Stimulated activated CD8-positive, alpha-beta memory T cell treated with anti-CD3 and anti-CD28 coated beads, Interleukin-4, amount 100 ng/mL, for 48 hours (primary cell): Measurements from ENCODE around the gene SH3BP5.

Experiments used
- DNase-seq: peaks from one replicate; pipeline ENCODE4 v3.0.0-alpha.2; 2020

Gene SH3BP5

DNA sequence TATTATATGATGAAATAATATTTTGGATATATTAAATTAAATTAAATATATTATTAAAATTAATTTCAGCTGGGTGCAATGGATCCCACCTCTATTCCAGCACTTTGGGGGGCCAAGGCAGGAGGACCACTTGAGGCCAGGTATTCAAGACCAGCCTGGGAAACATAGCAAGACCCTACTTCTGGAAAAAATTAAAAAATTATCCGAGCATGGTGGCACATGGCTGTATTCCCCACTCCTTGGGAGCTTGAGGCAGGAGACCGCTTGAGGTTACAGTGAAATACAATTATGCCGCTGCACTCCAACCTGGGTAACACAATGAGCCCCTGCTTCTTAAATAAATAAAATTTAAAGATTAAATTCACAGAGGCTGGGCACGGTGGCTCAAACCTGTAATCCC is 61.4 kb downstream of the SH3BP5 start:
- DNase-seq = peak; percentile 22

DNA sequence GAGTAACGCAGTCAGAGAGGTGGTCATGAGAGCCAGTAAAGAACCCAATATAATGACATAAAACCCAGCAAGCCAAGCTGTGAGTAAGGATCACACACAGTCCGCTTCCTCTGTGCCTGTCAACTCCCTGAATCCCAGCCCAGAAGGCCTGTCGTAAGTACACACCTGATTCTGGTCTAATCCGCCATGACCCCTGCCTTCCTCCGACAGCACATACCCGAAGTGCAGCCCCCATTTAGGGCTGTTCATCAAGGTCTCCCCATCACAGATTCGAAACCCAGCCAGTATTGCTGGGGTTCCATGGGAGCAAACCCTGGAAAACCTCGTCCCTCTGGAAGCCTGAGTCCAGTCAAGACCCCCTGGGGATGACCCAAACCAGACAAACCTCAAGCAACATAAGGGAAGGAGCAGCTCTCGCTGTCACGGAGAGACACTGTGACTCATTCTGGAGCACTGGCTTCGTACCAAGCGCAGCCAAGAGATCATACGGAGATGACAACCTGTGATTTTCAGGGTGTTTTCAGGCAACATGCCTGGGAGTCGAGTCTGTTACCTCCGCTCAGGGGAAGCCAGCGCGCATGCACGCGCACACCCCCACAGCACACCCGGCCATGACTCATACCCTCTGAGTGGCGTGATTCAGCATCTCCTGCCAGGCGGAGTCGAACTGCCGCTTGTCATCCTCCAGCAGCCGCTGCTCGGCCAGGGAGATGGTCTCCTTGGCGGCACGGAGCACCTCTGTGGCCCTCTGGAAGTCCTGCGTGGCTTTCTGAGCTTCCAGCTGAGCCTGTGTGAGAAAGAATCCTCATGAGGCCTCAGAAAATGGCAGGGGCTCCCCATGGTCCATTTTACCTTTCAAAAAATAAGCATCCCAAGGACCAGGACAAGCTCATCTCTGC is 63.0 kb downstream of the SH3BP5 start:
- peak; percentile 87 for DNase-seq

DNA sequence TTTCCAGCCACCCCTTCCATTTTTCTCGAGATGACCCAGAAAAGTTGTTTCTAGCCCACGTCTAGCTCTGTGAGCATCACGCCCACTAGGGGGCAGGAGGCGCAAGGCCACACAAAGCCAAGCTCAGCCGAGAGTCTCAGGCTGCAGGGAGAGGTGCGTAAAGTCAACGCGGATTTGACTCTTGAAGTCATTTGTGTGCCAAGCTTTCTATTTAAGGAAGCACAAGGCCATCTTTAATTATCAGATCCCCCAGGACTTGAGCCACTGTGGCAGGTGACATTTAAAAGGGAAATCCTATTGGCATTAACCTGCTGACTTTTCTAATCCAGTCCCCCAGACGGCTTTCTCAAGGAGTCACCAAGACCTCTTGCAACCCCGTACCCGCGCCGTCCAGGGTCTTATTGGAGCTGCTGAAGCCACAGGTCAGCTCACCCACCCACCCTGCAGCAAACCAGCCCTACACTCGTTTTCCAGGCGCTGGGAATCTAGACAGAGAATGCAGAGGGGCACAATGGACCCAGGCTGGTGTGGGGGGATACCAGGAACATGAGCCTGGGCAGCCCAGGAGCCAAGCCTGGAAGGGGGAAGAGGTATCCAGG is 64.3 kb downstream of the SH3BP5 start:
- peak; percentile 88 for DNase-seq

DNA sequence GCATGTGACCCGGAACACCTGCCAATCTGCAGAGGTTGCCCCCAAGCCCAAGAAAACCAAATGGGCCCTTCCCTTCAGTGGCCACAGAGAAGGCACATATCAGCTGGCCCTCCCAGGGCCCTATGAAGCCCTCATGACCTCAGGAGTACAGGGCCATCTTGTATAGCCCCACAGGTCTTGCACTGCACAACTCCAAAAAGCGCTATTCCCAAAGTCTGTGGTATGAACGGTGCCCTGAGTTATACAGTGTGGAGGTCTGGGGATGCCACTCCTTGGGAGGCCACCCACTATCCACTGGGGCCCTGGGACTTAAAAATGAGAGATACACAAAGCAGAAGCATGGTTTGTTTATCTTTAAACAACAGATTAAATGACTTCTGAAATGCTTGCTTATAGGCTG is 64.9 kb downstream of the SH3BP5 start:
- no peak for DNase-seq

- no peak for DNase-seq
Measured at GRCh38 chr3:15266510-15267376, 65.6 kb downstream of the SH3BP5 start.

DNA sequence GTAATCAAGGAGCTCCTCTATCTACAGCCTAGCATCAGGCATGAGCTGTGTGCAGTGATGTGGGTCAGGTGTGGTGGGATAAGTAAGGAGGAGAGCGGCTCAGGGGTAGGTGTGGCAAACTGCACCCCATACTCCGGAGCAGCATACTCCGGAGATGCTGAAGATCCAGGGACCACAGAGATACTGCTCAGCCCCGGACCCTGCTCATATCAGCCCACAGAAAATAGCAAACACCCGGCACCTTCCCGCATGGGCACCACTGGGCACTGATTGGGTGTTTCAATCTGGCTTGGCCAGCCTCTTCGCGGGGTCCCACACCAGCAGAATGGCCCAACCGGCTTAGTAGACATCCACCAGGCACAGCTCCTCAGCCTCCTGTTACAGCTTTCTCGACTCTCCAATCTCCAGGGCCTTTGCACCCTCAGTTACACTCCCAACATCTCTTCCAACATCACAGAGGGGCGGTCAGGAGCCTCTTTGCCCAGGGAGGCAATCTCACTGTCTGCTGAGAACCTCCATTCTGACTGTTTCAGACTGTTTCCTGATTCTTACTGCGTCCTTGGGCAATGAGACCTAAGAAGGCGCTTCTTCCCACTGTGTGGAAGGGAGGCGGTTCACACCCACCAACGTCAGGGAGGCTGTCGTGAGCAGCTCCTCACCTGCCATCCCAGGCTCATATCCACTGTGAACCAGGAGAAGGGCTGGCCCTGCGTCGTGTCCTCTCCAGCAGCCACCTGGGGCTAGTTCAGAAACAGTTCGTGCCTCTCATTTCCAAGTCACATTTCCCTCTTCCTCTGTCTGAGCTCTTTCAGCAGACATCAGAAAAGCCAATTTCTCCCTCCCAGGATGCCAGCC is 66.5 kb downstream of the SH3BP5 start:
- DNase-seq = no peak

DNA sequence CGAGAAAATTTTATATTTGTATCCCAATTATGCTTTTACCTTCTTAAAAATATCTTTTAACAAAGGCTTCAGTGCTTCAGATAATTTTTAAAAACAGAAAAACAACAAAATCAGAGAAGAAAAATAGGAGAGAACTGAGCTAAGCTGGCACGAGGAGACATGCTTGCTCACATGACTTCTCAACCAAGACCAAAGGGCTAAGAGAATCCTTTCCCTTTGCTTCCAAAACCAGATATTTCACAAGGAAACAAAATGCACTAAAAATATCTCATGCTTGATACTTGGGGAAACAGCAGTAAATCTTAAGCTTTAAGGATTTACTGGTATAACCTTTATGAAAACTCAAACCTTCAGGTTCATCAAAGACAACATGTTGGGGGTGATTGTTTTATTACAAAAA is 67.9 kb downstream of the SH3BP5 start:
- no peak for DNase-seq

DNA sequence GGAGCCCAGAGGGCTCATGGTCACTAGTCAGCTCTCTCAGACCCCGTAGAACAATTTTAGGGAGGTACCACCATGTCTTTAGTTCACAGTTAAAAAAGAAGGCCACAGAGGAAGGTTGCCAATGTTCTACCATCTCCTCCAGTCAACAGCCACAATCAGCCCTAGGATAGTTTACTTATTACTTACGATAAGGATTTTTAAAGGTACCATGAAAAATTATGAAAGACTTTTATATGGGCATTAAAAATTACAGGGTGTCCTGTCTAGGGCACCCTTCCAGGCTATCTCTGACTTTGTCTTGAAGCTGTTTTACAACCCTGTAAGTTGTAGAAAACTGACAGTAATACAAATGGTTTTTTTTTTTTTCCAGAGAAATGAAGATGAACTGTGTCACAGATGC is 68.5 kb downstream of the SH3BP5 start:
- no peak for DNase-seq

DNA sequence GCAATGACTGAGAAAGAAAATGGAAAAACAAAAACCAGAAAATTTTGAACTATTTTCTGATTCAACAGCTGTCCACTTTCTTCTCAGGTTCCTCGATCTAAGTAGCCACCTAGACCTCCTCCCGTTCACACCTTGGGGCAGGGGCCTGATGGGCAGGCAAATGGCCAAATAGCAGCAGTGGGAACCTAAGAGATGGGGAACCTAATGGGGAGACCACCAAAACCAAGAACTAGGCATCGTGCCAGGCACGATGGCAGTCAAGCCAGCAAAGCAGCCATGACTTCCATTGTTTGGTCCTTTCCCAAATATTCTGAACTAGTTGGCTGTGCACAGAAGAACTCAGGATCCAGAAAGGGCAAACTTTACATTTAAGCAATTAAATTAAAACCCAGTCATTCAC is 69.3 kb downstream of the SH3BP5 start:
- no peak for DNase-seq

GRCh38 chr3:15262021-15262420 is 70.4 kb downstream of the SH3BP5 start:
- no peak for DNase-seq

DNA sequence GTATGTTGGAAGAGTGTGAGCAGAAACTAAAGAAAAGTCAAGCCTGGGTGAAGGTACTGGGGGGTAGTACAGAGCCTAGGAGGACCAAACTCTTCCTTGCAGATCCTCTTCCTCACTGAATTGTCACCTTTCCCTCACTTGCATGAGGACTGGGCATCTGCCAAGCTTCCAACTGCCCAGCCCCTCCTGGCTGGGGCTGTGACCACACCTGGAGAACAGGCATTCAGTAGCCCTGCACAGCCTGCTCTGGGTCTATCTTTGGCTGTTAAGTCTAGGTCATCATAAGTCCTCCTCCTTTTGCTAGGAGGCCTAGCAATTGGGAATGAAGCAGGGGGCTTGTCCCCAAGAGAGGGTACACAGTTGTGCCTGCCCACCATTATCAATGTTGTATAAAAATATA is 71.1 kb downstream of the SH3BP5 start:
- DNase-seq = no peak

GRCh38 chr3:15260531-15260930 is 71.9 kb downstream of the SH3BP5 start:
- DNase-seq = no peak

DNA sequence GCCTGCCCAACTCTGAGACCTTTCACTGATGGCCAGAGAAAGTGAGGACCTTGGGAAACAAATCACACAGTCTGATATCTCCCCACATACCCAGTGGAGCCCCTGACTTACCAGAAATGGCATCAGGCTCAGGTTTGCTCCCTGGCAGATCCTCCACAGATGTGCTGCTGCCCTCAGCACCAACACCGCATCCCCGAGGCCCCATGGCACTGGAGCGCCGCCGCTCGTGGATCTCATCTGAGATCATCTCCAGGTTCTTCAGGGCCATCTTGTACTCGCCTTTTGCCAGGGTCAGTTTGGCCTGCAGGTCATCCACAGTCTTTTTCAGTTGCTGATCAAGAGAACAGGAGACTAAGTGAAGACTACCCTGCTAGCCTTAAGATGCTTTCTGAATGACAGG is 73.7 kb downstream of the SH3BP5 start:
- DNase-seq = no peak

- no peak for DNase-seq
Measured at GRCh38 chr3:15256861-15257341, 75.5 kb downstream of the SH3BP5 start.

- DNase-seq = no peak
Measured at GRCh38 chr3:15255215-15255614, 77.2 kb downstream of the SH3BP5 start.

- no peak for DNase-seq
Measured at GRCh38 chr3:15253023-15253697, 79.2 kb downstream of the SH3BP5 start.

GRCh38 chr3:15246186-15246585 is 86.2 kb downstream of the SH3BP5 start:
- DNase-seq = no peak

GRCh38 chr3:15243822-15244482 is 88.4 kb downstream of the SH3BP5 start:
- DNase-seq = no peak

- DNase-seq = peak; percentile 61
Measured at GRCh38 chr3:15241341-15241740, 91.0 kb downstream of the SH3BP5 start.

GRCh38 chr3:15229262-15229661 is 103.1 kb downstream of the SH3BP5 start:
- no peak for DNase-seq

DNA sequence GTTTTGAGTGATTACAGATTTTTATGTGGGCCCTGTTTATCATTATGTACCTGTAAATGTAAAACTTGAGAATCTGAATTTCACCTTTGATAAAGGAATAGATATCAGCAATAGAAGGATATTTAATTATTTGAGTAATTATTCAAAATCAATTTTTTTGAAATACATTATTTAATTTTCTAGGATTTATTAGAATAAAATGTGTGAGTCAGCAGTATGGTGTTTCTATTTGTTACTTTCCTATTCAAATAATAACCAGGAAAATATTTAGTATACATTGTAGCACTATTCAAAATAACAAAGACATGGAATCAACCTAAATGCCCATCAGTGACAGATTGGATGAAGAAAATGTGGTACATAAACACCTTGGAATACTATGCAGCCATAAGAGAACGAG is 104.2 kb downstream of the SH3BP5 start:
- DNase-seq = no peak
